HepG2 (cell line): ENCODE data around the gene DAZAP1. TPM values are rescaled to one million over a fixed set of nuclear protein-coding genes. Genes with fewer than 3 reads are reported as not detected.

Experiments
- ATAC-seq: fragments of 200-7000 bp; cut with Tn5 transposase; 3 replicates; pipeline ENCODE4 v1.9.1; 2020; ENCODE audit warnings: mild to moderate bottlenecking, moderate library complexity
- BruUV-seq: library from RNA; stranded (reverse); fragments of 400-500 nt; replicated peaks from 2 replicates; lab custom pipeline; 2021; lab: Mats Ljungman, UMichigan
- CTCF ChIA-PET: fragments of 300-600 bp; formaldehyde crosslinking; extraction: SDS; loops from one replicate; lab custom pipeline; 2021; ENCODE audit warnings: low total read pairs, inconsistent platforms, low intra/inter-chr PET ratio; lab: Yijun Ruan, JAX
- POLR2A ChIA-PET: fragments of 350-600 bp; sonication (Branson Sonifier 250); formaldehyde crosslinking; loops from one replicate; lab custom pipeline; 2020; ENCODE audit warnings: antibody characterized with exemption, inconsistent platforms; lab: Yijun Ruan, JAX
- DNase-seq: peaks from one replicate; pipeline ENCODE4 v3.0.0-alpha.2; 2015; ENCODE audit warnings: low spot score
- FAIRE-seq: peaks from 3 replicates; lab custom pipeline; 2011; peaks lifted over from hg19 to GRCh38; lab: Jason Lieb, UNC
- H2AFZ ChIP-seq: one replicate; pipeline ENCODE4 v1.6.1; 2011; ENCODE audit warnings: low read length, inconsistent platforms
- H3K27ac ChIP-seq: fragments of 300-600 bp; 3 replicates; pipeline ENCODE4 v1.8.0; 2011; ENCODE audit warnings: mixed run types, mild to moderate bottlenecking, mixed read lengths, low read length, inconsistent platforms; ENCODE audit not compliant: insufficient read depth; ENCODE audit errors: extremely low read length
- H3K27me3 ChIP-seq, 2 experiments: fragments of 200-600 bp in 1 of 2; 2 replicates in 1 of 2; 3 replicates in 1 of 2; pipeline versions ENCODE4 v1.6.0 to v1.8.0; 2011; ENCODE audit warnings: low read length in 2 of 2, mild to moderate bottlenecking in 2 of 2, moderate library complexity in 2 of 2, inconsistent platforms in 1 of 2; ENCODE audit not compliant: insufficient read depth in 2 of 2, control insufficient read depth in 1 of 2
- H3K36me3 ChIP-seq, 2 experiments: fragments of 200-600 bp in 1 of 2; replicated peaks in 1 of 2; 2 replicates in 1 of 2; 3 replicates in 1 of 2; pipeline versions ENCODE4 v1.5.1 to v1.8.0; 2011; ENCODE audit warnings: low read length in 2 of 2, inconsistent platforms in 1 of 2; ENCODE audit not compliant: insufficient read depth in 2 of 2, control insufficient read depth in 1 of 2
- H3K4me1 ChIP-seq: 2 replicates; pipeline ENCODE4 v1.5.1; 2012; ENCODE audit warnings: low read length, inconsistent platforms; ENCODE audit not compliant: insufficient read depth
- H3K4me2 ChIP-seq: 2 replicates; pipeline ENCODE4 v1.6.0; 2011; ENCODE audit warnings: low read depth, low read length, inconsistent platforms
- H3K4me3 ChIP-seq, 3 experiments: fragments of 200-600 bp in 1 of 3; sonication (generic), shearing (Covaris generic) in 1 of 3; replicated peaks in 1 of 3; 2 replicates each; pipeline ENCODE4 v1.5.1; 2011 to 2016; ENCODE audit warnings: low read length in 3 of 3, inconsistent platforms in 2 of 3, low read depth in 2 of 3, mild to moderate bottlenecking in 2 of 3, control low read depth in 1 of 3, mixed read lengths in 1 of 3; ENCODE audit not compliant: insufficient read depth in 1 of 3
- H3K79me2 ChIP-seq: one replicate; pipeline ENCODE4 v1.6.1; 2011; ENCODE audit warnings: low read length, inconsistent platforms; ENCODE audit not compliant: insufficient read depth
- H3K9ac ChIP-seq: 2 replicates; pipeline ENCODE4 v1.6.0; 2011; ENCODE audit warnings: mild to moderate bottlenecking, low read depth, low read length, inconsistent platforms; ENCODE audit not compliant: insufficient read depth
- H3K9me3 ChIP-seq: 2 replicates; pipeline ENCODE4 v1.5.1; 2012; ENCODE audit warnings: mild to moderate bottlenecking, low read length
- H4K20me1 ChIP-seq: 2 replicates; pipeline ENCODE4 v1.6.0; 2011; ENCODE audit warnings: inconsistent platforms, mild to moderate bottlenecking, low read length, moderate library complexity; ENCODE audit not compliant: insufficient read depth
- AKAP8 ChIP-seq: sonication (generic); formaldehyde crosslinking; IDR thresholded peaks from 2 replicates; pipeline ENCODE4 v1.5.1; 2020; ENCODE audit warnings: mild to moderate bottlenecking, missing genetic modification reagents
- HNF1B ChIP-seq: sonication (generic); formaldehyde crosslinking; IDR thresholded peaks from 2 replicates; pipeline ENCODE4 v1.5.1; 2020; ENCODE audit warnings: mild to moderate bottlenecking, moderate library complexity, missing genetic modification reagents
- LRRFIP1 ChIP-seq: sonication (generic); formaldehyde crosslinking; conservative IDR thresholded peaks from 2 replicates; pipeline ENCODE4 v1.4.0; 2020; ENCODE audit warnings: missing genetic modification reagents
- MAZ ChIP-seq, 2 experiments: sonication (generic) in 1 of 2; formaldehyde crosslinking in 1 of 2; IDR thresholded peaks; 2 replicates each; pipeline versions ENCODE4 v1.5.0 to v1.6.1; 2012 to 2020; ENCODE audit warnings: low read depth in 2 of 2, mild to moderate bottlenecking in 2 of 2, borderline replicate concordance in 1 of 2, improper control_type of control experiment in 1 of 2, low read length in 1 of 2, missing genetic modification reagents in 1 of 2, moderate library complexity in 1 of 2
- MXD3 ChIP-seq: IDR thresholded peaks from 2 replicates; pipeline ENCODE4 v1.6.1; 2016; ENCODE audit warnings: mild to moderate bottlenecking, missing biosample characterization, missing genetic modification reagents
- NR2F6 ChIP-seq, 2 experiments: IDR thresholded peaks; 2 replicates each; pipeline ENCODE4 v1.6.1; 2016; ENCODE audit warnings: antibody characterized with exemption in 1 of 2, mild to moderate bottlenecking in 1 of 2
- PHB2 ChIP-seq: fragments of 450-650 bp; IDR thresholded peaks from 2 replicates; pipeline ENCODE4 v1.6.1; 2018; ENCODE audit not compliant: partially characterized antibody
- PRDM4 ChIP-seq: sonication (generic); formaldehyde crosslinking; IDR thresholded peaks from 2 replicates; pipeline ENCODE4 v1.9.0; 2021; ENCODE audit warnings: missing genetic modification reagents, borderline replicate concordance
- SIN3A ChIP-seq: IDR thresholded peaks from 2 replicates; pipeline ENCODE4 v1.6.1; 2011; ENCODE audit warnings: low read depth, mild to moderate bottlenecking, control low read depth, low read length, borderline replicate concordance
- SOX6 ChIP-seq, 2 experiments: fragments of 450-650 bp in 1 of 2; sonication (generic) in 1 of 2; formaldehyde crosslinking in 1 of 2; IDR thresholded peaks; 2 replicates each; pipeline versions ENCODE4 v1.4.0 to v1.6.1; 2017 to 2020; ENCODE audit warnings: antibody characterized with exemption in 1 of 2, mild to moderate bottlenecking in 1 of 2, missing genetic modification reagents in 1 of 2
- ZNF576 ChIP-seq: sonication (generic); formaldehyde crosslinking; IDR thresholded peaks from 2 replicates; pipeline ENCODE4 v1.4.0; 2020; ENCODE audit warnings: mild to moderate bottlenecking, missing genetic modification reagents
- WGBS: methylation state at CpG from one replicate; pipeline ENCODE4 v1.1.6; 2017; ENCODE audit warnings: low lambda C conversion rate; 5-methylcytosine and 5-hydroxymethylcytosine counted together
- in situ Hi-C: cut with HindIII; loops from 2 replicates; pipeline ENCODE4 v1.10.0; 2017; ENCODE audit warnings: low pct_unique_long_range_greater_than_20kb; ENCODE audit not compliant: extremely low pct_ligation_motif_present
- intact Hi-C: fragments of 100-400 bp; cut with micrococcal nuclease; formaldehyde crosslinking; loops from one replicate; pipeline ENCODE4 v1.10.0; 2022; ENCODE audit not compliant: unreplicated experiment
- polyA plus RNA-seq, 8 experiments: library from polyadenylated mRNA; depleted of rRNA in 3 of 8; stranded (reverse) in 7 of 8; unstranded in 1 of 8; fragments of >200 nt; fragmentation: Illumina TruSeq in 4 of 8; extraction: Trizol in 4 of 8; gene quantifications; 2 replicates each; pipeline versions ENCODE4 v1.2.1 to v1.2.3, GENCODE V29; 2011 to 2016; ENCODE audit warnings: low read depth in 4 of 8, missing spikeins in 1 of 8, mixed read lengths in 1 of 8; ENCODE audit not compliant: insufficient read depth in 1 of 8
- total RNA-seq, 5 experiments: library from RNA; depleted of rRNA; stranded (reverse); fragments of >200 nt; fragmentation: Illumina TruSeq; extraction: Trizol; gene quantifications; 2 replicates each; pipeline ENCODE4 v1.2.3, GENCODE V29; 2016; ENCODE audit warnings: low read depth in 1 of 5

The DAZAP1 gene
- total and polyA plus RNA-seq, 2 of the 13 experiments (the other 11 are each of a cell fraction or from before 2014, with no cell fraction given): 63.3 to 79.2 TPM

DNA sequence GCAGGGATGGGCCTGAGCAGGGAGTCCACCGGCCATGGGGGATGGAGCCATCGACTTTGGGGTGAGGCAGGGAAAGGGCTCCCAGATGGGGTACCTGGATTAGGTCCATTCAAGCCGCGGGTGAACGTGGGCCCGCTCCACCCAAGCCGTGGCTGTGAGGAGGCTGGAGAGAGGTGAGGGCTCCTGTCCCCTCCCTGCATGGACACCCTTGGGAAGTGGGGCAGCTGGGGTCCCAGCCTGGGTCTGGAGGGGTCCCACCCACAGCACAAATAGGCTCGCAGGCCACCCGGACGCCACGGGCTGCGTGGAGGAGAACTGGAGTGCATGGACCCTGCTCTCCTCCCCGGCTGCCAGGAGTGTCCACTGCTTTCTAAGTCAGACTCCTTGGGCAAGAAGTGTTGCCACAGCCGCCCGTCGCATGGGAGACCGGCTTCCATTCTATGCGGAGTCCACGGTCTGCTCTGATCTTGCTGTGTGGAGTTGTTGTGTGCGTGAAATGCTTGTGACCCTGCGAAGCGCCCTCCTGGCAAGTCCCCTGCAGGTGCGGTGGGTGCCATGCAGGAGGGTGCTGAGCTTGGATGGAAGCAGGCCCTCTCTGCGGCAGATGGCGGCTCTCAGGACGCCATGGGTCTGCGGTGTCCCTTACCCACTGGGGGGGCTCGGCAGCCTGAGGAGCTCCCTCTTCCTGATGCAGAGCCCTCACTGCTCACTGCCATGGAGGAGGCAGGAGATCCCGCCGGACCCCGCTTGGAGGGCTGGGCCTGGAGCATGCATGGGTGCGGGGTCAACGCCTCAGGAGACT, 2.0 kb downstream of the DAZAP1 start:
- intact Hi-C loops: no loop called here
- TF ChIP-seq MXD3 (CRISPR knock-in tag) (0 out of 2 replicates have a peak, but pooled peaks have one; percentile 41), MAZ (IDR thresholded peaks at IDR 0.05; ENCODE audit: borderline replicate concordance, low read depth, low read length) (no peak), MAZ (CRISPR knock-in tag; IDR thresholded peaks at IDR 0.05; ENCODE audit: low read depth) (0 out of 2 replicates have a peak, but pooled peaks have one; percentile 34), ZNF576 (CRISPR knock-in tag) (0 out of 2 replicates have a peak, but pooled peaks have one; percentile 49), PHB2 (no peak), HNF1B (CRISPR knock-in tag) (0 out of 2 replicates have a peak, but pooled peaks have one; percentile 11), SIN3A (0 out of 2 replicates have a peak, but pooled peaks have one; percentile 6), AKAP8 (CRISPR knock-in tag) (peak; percentile 64; the same call in 1 of the 2 replicates), NR2F6 (IDR thresholded peaks at IDR 0.05) (no peak), NR2F6 (CRISPR knock-in tag; IDR thresholded peaks at IDR 0.05) (no peak), PRDM4 (CRISPR knock-in tag) (no peak), SOX6 (IDR thresholded peaks at IDR 0.05) (no peak), SOX6 (CRISPR knock-in tag; IDR thresholded peaks at IDR 0.05) (no peak), LRRFIP1 (CRISPR knock-in tag) (no peak)

More for the DNA sequence above, 2.0 kb downstream of the DAZAP1 start:
- Histone ChIP-seq H3K36me3 (peaks cover 5 to 25% of the 10 kb centered on the region in 2 experiments; a peak in 4 of 5 replicates), H3K9ac (peak overlapping the region; percentile 96), H3K27me3 (no peaks in the 10 kb centered on the region; a peak in 2 of 5 replicates), H2AFZ (no peak overlapping the region), H3K4me3 (peak overlapping the region; percentile 88 to 95 (median 90)), H4K20me1 (peaks cover 58% of the 10 kb centered on the region), H3K4me2 (peak overlapping the region; percentile 99), H3K4me1 (peaks cover 60% of the 10 kb centered on the region), H3K9me3 (no peaks in the 10 kb centered on the region), H3K79me2 (peaks cover 64% of the 10 kb centered on the region), H3K27ac (peak overlapping the region; percentile 91)
- WGBS: 50% methylated on average over 10 of the region's 33 CpGs
- no peak for DNase-seq
- BruUV-seq: no TSS peak
- POLR2A ChIA-PET: interaction anchor here (0.5 to 1.3 kb wide), 5 partner anchors 15 to 141 kb away, joined by 3 to 5 read pairs (median 4); partner anchors contain the start of gene CIRBP
- FAIRE-seq: no peak
- CTCF ChIA-PET: no interaction called here
- peak; percentile 5; the same call in 2 of the 3 replicates for ATAC-seq
- in situ Hi-C loops: no loop called here
